NCI-H128 (cell line): ENCODE results near the gene RAD50.

Experiments
- DNase-seq: peaks from one replicate; lab custom pipeline; 2025; ENCODE audit not compliant: unreplicated experiment; lab: John Stamatoyannopoulos, UW

The RAD50 gene

GRCh38 chr5:132692632-132692967, 135.8 kb downstream of the RAD50 start:
- DNase-seq, result no peak
